Uterus (tissue), 4 donors: ENCODE results near the gene PTDSS2. TPM values are rescaled to one million over a fixed set of nuclear protein-coding genes. Genes with fewer than 3 reads are reported as not detected.

ENCODE experiments used
- DNase-seq, 2 donors: peaks; one replicate each; pipeline ENCODE4 v3.0.0-alpha.2; 2019 to 2020
- H3K27ac ChIP-seq, 2 donors: fragments of 200-600 bp; sonication (generic); 1 replicate in 1 of 2; 2 replicates in 1 of 2; pipeline ENCODE4 v1.5.1; 2016 to 2018
- H3K27me3 ChIP-seq, 2 donors: fragments of 200-600 bp; sonication (generic); one replicate each; pipeline ENCODE4 v1.5.1; 2018 to 2019; ENCODE audit warnings: control low read depth in 1 of 2
- H3K36me3 ChIP-seq, 2 donors: fragments of 200-600 bp; sonication (generic); one replicate each; pipeline ENCODE4 v1.5.1; 2019; ENCODE audit warnings: control low read depth in 1 of 2
- H3K4me1 ChIP-seq, 2 donors: fragments of 200-600 bp; sonication (generic); one replicate each; pipeline ENCODE4 v1.5.1; 2018 to 2019; ENCODE audit warnings: control low read depth in 1 of 2
- H3K4me3 ChIP-seq, 2 donors: fragments of 200-600 bp; sonication (generic); 1 replicate in 1 of 2; 2 replicates in 1 of 2; pipeline ENCODE4 v1.5.1; 2018 to 2019; ENCODE audit warnings: mild to moderate bottlenecking in 1 of 2
- H3K9me3 ChIP-seq, 2 donors: fragments of 200-600 bp; sonication (generic); one replicate each; pipeline ENCODE4 v1.5.1; 2019; ENCODE audit warnings: control low read depth in 1 of 2
- POLR2A ChIP-seq, 2 donors: fragments of 450-650 bp; IDR thresholded peaks; one replicate each; pipeline ENCODE4 v1.6.1; 2016; ENCODE audit warnings: antibody characterized with exemption in 2 of 2, mild to moderate bottlenecking in 1 of 2, moderate library complexity in 1 of 2
- intact Hi-C: fragments of 100-400 bp; cut with DNase I; formaldehyde crosslinking; loops from one replicate; pipeline ENCODE4 v1.15.1; 2023; ENCODE audit warnings: low total_unique reads
- total RNA-seq, 4 donors: library from RNA; depleted of rRNA in 3 of 4; stranded (reverse); fragments of >200 nt in 3 of 4; gene quantifications; one replicate each; pipeline versions ENCODE4 v1.1.0 to v1.2.4, GENCODE V29; 2014 to 2023
- TF ChIP-seq, protein P1 (sequence below), 4 experiments: fragments of 200-600 bp in 2 of 4; fragments of 450-650 bp in 2 of 4; sonication (generic) in 2 of 4; IDR thresholded peaks; one replicate each; pipeline ENCODE4 v1.5.1; 2016 to 2019; ENCODE audit warnings: antibody characterized with exemption in 4 of 4, mild to moderate bottlenecking in 2 of 4, moderate library complexity in 1 of 4
- donor health status: DM: yes; HTN: yes; CAD: no.

Gene PTDSS2
- total RNA-seq, 4 donors from 2014 or later: 20.7 to 43.7 (median 22.8) TPM

DNA sequence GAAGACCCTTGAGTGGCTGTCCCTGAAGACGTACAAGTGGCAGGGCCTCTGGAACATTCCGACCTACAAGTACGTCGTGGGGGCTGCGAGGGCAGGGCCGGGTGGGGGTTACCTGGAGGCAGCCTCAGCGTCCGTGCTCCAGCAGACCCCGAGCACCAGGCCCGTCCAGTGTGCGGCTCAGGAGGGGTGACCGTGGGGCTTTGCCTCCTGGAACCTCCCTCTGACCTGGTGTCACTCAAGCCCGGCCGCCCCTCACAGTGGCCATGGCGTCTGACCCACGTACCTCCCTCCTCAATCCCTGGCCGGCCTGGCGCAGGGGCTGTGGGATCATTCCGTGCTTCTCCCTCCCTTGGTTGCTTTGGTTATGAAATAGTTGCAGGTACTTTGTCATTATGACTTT is 38.5 kb downstream of the PTDSS2 start:
- no peaks in the 10 kb centered on the region for H3K9me3 ChIP-seq
- TF ChIP-seq, protein P1, sequence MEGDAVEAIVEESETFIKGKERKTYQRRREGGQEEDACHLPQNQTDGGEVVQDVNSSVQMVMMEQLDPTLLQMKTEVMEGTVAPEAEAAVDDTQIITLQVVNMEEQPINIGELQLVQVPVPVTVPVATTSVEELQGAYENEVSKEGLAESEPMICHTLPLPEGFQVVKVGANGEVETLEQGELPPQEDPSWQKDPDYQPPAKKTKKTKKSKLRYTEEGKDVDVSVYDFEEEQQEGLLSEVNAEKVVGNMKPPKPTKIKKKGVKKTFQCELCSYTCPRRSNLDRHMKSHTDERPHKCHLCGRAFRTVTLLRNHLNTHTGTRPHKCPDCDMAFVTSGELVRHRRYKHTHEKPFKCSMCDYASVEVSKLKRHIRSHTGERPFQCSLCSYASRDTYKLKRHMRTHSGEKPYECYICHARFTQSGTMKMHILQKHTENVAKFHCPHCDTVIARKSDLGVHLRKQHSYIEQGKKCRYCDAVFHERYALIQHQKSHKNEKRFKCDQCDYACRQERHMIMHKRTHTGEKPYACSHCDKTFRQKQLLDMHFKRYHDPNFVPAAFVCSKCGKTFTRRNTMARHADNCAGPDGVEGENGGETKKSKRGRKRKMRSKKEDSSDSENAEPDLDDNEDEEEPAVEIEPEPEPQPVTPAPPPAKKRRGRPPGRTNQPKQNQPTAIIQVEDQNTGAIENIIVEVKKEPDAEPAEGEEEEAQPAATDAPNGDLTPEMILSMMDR (IDR thresholded peaks at IDR 0.05): no peak
- TF ChIP-seq POLR2A (IDR thresholded peaks at IDR 0.05): no peak
- H3K27me3 ChIP-seq: no peaks in the 10 kb centered on the region
- DNase-seq: no peak
- no peaks in the 10 kb centered on the region for H3K36me3 ChIP-seq
- H3K4me1 ChIP-seq: no peaks in the 10 kb centered on the region
- intact Hi-C loops: no loop called here
- H3K27ac ChIP-seq: no peak overlapping the region
- H3K4me3 ChIP-seq: no peak overlapping the region

- intact Hi-C loops: no loop called here
- Histone ChIP-seq H3K4me3 (no peak overlapping the region), H3K36me3 (no peaks in the 10 kb centered on the region), H3K9me3 (no peaks in the 10 kb centered on the region), H3K27ac (no peak overlapping the region), H3K27me3 (no peaks in the 10 kb centered on the region), H3K4me1 (no peaks in the 10 kb centered on the region)
- DNase-seq: no peak
- TF ChIP-seq, protein P1 (IDR thresholded peaks at IDR 0.05): no peak
- no peak for TF ChIP-seq POLR2A (IDR thresholded peaks at IDR 0.05)
Measured at GRCh38 chr11:488992-489391, 38.9 kb downstream of the PTDSS2 start.

DNA sequence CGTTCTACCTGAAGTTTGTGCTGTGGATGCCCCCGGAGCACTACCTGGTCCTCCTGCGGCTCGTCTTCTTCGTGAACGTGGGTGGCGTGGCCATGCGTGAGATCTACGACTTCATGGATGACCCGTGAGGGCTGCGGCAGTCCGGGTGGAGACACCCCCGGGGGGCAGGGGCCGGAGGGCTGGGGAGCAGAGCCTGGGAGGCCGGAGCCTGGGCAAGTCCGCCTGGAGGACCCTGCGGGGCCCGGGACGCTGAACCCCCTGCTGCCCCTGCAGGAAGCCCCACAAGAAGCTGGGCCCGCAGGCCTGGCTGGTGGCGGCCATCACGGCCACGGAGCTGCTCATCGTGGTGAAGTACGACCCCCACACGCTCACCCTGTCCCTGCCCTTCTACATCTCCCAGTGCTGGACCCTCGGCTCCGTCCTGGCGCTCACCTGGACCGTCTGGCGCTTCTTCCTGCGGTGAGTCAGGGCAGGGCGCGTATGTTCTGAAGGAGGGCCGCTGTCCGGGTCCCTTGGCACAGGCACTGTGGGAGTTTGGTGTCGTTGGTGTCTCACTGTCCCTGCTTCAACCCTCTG is 39.6 kb downstream of the PTDSS2 start:
- H3K27me3 ChIP-seq: no peaks in the 10 kb centered on the region
- H3K27ac ChIP-seq: no peak overlapping the region
- H3K36me3 ChIP-seq: no peaks in the 10 kb centered on the region
- no peaks in the 10 kb centered on the region for H3K4me1 ChIP-seq
- no peak overlapping the region for H3K4me3 ChIP-seq
- no peaks in the 10 kb centered on the region for H3K9me3 ChIP-seq
- intact Hi-C loops: no loop called here
- TF ChIP-seq, protein P1 (IDR thresholded peaks at IDR 0.05): no peak
- no peak for TF ChIP-seq POLR2A (IDR thresholded peaks at IDR 0.05)
- no peak for DNase-seq

DNA sequence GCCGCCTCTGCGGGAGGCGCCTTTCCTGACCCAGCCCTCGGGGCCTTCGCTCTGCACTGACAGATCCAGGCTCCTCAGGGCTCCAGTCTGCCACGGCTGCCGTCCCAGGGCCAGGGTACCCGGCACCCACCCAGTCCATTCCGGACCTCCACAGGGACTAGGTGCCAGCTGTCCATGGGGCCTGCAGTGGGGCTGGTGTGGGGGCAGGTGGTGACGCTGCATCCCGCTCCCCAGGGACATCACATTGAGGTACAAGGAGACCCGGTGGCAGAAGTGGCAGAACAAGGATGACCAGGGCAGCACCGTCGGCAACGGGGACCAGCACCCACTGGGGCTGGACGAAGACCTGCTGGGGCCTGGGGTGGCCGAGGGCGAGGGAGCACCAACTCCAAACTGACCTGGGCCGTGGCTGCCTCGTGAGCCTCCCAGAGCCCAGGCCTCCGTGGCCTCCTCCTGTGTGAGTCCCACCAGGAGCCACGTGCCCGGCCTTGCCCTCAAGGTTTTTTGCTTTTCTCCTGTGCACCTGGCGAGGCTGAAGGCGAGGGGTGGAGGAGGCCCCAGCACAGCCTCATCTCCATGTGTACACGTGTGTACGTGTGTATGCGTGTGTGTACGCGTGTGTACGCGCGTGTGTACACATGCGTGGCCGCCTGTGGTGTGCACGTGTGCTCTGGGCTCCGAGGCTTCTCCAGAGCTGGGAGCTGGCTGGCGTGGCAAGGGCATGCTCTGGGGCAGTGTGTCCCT is 40.3 kb downstream of the PTDSS2 start:
- Histone ChIP-seq H3K27ac (no peak overlapping the region), H3K27me3 (no peaks in the 10 kb centered on the region), H3K4me3 (no peak overlapping the region), H3K36me3 (no peaks in the 10 kb centered on the region), H3K4me1 (no peaks in the 10 kb centered on the region), H3K9me3 (no peaks in the 10 kb centered on the region)
- TF ChIP-seq, protein P1 (IDR thresholded peaks at IDR 0.05): no peak
- no peak for TF ChIP-seq POLR2A (IDR thresholded peaks at IDR 0.05)
- no peak for DNase-seq
- intact Hi-C loops: no loop called here

DNA sequence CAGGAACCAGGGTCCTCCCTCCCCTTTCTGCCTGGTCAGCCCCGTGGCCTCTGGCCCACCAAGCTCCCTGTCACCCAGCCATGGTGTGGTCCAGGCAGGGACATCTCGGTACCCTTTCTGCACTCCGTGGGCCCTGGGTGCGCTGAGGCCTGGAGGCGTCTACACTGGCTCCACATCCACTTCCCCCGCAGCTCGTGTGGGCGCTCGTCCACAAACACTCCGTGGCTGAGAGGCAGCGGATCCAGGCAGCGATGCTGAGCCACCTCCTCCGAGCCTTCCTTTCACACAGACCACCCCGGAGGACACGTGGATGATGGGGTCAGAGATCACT is 40.8 kb downstream of the PTDSS2 start:
- DNase-seq: no peak
- TF ChIP-seq POLR2A (IDR thresholded peaks at IDR 0.05): no peak
- TF ChIP-seq, protein P1 (IDR thresholded peaks at IDR 0.05): no peak
- H3K27ac ChIP-seq: no peak overlapping the region
- no peak overlapping the region for H3K4me3 ChIP-seq
- no peaks in the 10 kb centered on the region for H3K4me1 ChIP-seq
- no peaks in the 10 kb centered on the region for H3K36me3 ChIP-seq
- no peaks in the 10 kb centered on the region for H3K27me3 ChIP-seq
- intact Hi-C loops: no loop called here
- no peaks in the 10 kb centered on the region for H3K9me3 ChIP-seq
